Activated CD8-positive, alpha-beta memory T cell treated with anti-CD3 and anti-CD28 coated beads, Interleukin-2, amount 50 U/mL, for 24 hours (primary cell): ENCODE data around the gene HS3ST6.
"Not testable (repeated sequence)": the region's sequence is repeated elsewhere in the genome, so short reads cannot be mapped to it uniquely, and the experiment has no call there.

Experiments used
- DNase-seq: peaks from one replicate; pipeline ENCODE4 v3.0.0-alpha.2; 2020; ENCODE audit errors: extremely low read depth

The HS3ST6 gene

GRCh38 chr16:1877804-1878203 lies 40.4 kb downstream of the HS3ST6 start:
- DNase-seq = no peak

- no peak for DNase-seq
Measured at GRCh38 chr16:1877089-1877488, 41.1 kb downstream of the HS3ST6 start.

- no peak for DNase-seq
Measured at GRCh38 chr16:1876468-1876867, 41.7 kb downstream of the HS3ST6 start.

- DNase-seq = not testable (repeated sequence)
Measured at GRCh38 chr16:1876066-1876465, 42.1 kb downstream of the HS3ST6 start.

GRCh38 chr16:1874854-1875253 lies 43.4 kb downstream of the HS3ST6 start:
- DNase-seq = no peak

GRCh38 chr16:1871974-1872635 lies 46.1 kb downstream of the HS3ST6 start, which contains the start of gene MEIOB:
TSS of gene MEIOB (minus strand) at chr16:1872164. CDS start at chr16:1868175, 3,989 bp downstream.
- DNase-seq = no peak

- no peak for DNase-seq
Measured at GRCh38 chr16:1870365-1871082, 47.7 kb downstream of the HS3ST6 start.

GRCh38 chr16:1865902-1866690 lies 52.1 kb downstream of the HS3ST6 start:
- DNase-seq = no peak

- no peak for DNase-seq
Measured at GRCh38 chr16:1863681-1864460, 54.3 kb downstream of the HS3ST6 start.

GRCh38 chr16:1862394-1862793 lies 55.8 kb downstream of the HS3ST6 start:
- DNase-seq = no peak

- no peak for DNase-seq
Measured at GRCh38 chr16:1861730-1862129, 56.5 kb downstream of the HS3ST6 start.
